Measurements from ENCODE around the gene NFIB.

GRCh38 chr9:14248149-14248548 lies 65.8 kb downstream of the NFIB start:
- TF ChIP-seq, protein P1, sequence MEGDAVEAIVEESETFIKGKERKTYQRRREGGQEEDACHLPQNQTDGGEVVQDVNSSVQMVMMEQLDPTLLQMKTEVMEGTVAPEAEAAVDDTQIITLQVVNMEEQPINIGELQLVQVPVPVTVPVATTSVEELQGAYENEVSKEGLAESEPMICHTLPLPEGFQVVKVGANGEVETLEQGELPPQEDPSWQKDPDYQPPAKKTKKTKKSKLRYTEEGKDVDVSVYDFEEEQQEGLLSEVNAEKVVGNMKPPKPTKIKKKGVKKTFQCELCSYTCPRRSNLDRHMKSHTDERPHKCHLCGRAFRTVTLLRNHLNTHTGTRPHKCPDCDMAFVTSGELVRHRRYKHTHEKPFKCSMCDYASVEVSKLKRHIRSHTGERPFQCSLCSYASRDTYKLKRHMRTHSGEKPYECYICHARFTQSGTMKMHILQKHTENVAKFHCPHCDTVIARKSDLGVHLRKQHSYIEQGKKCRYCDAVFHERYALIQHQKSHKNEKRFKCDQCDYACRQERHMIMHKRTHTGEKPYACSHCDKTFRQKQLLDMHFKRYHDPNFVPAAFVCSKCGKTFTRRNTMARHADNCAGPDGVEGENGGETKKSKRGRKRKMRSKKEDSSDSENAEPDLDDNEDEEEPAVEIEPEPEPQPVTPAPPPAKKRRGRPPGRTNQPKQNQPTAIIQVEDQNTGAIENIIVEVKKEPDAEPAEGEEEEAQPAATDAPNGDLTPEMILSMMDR (IDR thresholded peaks at IDR 0.05; ENCODE audit: insufficient read depth, low read depth, low read length) = no peak
- TF ChIP-seq EZH2 (IDR thresholded peaks at IDR 0.05; ENCODE audit: insufficient read depth, low read length) = no peak
